Left renal pelvis (tissue), 4 donors: ENCODE results near the gene MPP2. TPM values are rescaled to one million over a fixed set of nuclear protein-coding genes. Genes with fewer than 3 reads are reported as not detected.
"Not testable (repeated sequence)": the region's sequence is repeated elsewhere in the genome, so short reads cannot be mapped to it uniquely, and the experiment has no call there.

ENCODE experiments used
- DNase-seq, 4 donors: peaks; one replicate each; pipeline ENCODE4 v3.0.0-alpha.2; 2013; ENCODE audit warnings: low read depth in 4 of 4, low spot score in 3 of 4
- polyA plus RNA-seq, 4 donors: library from polyadenylated mRNA; unstranded; fragments of 120-200 nt; gene quantifications; one replicate each; pipeline ENCODE4 v1.2.1, GENCODE V29; 2013; ENCODE audit not compliant: insufficient read length in 4 of 4

MPP2 gene
- polyA plus RNA-seq, 4 donors: 5.8 to 7.7 (median 6.1) TPM

GRCh38 chr17:43931062-43931571, 23.8 kb upstream of the MPP2 start:
- DNase-seq: no peak

- no peak for DNase-seq
Measured at GRCh38 chr17:43928609-43929008, 21.3 kb upstream of the MPP2 start.

GRCh38 chr17:43927929-43928328, 20.6 kb upstream of the MPP2 start:
- not testable (repeated sequence) for DNase-seq

- no peak for DNase-seq
Measured at GRCh38 chr17:43927060-43927864, 19.9 kb upstream of the MPP2 start.

- no peak for DNase-seq
Measured at GRCh38 chr17:43924558-43924957, 17.2 kb upstream of the MPP2 start.

- DNase-seq: no peak
Measured at GRCh38 chr17:43920500-43921095, 13.3 kb upstream of the MPP2 start.

- DNase-seq: no peak
Measured at GRCh38 chr17:43918026-43918389, 10.7 kb upstream of the MPP2 start.

DNA sequence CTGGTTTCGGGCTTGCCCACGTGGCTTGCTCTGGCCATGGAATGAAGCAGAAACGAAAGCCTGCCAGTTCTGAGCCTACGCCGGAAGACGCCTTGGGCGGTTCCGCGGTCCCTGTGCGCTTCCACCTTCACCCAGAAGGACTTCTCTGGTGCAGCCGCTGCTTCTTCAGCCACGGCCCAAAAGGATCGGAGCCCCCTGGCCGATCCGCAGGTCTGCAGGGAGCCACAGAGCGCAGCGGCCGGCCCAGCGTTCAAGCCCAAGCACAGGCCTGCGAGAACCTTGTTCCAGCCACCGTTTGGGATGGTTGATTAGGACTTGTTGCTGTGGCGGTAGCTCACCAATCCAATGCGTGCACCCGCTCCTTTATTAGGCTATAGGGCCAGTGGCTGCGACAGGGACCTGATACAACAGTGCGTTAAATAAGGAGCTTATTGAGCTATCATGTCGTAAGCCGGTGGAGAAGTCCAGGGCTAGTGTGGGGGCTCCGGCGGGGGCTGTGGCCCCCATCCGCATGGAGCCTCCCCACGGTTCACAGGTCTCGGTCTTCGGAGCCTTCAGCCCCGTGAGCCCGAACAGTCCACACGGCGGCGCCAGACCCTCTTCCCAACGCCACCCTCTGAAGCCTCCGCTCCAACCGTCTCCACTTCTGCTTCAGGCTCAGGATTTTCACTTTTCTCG, 10.2 kb upstream of the MPP2 start:
- DNase-seq: no peak

- DNase-seq: no peak
Measured at GRCh38 chr17:43917016-43917347, 9.6 kb upstream of the MPP2 start.

DNA sequence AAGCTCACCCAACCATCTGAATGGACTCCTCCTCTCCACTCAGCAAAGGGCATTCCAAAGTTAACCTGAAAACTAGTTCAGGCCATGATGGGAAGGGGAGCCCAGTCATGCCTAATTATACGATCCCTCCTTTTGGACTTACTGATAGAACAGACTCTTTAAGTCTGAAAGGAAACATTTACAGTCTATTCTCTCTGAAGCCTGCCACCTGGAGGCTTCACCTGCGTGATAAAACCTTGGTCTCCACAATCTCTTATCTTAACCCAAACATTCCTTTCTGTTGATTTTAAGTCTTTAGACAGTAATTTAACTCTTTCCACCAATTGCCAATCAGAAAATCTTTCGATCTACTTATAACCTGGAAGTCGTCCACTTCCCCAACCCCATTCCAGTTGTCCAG, 9.0 kb upstream of the MPP2 start:
- DNase-seq: no peak

DNA sequence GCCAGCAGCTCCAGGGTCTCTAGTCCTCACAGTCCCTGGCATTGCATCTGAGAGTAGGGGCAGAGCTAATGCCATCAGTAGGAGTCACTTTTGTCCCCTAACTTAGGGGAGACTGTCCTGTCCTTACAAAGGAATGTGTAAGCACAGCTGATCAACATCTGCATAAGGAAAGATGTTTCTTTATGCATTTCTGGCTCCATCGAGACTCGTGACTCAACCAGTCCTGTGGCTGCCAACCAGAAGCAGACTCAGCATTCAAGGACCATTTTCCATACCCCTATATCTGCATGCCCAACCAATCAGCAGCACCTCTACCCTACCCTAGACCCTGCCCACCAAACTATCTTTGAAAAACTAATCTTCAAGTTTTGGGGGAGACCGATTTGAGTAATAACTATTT, 8.2 kb upstream of the MPP2 start:
- DNase-seq: no peak

DNA sequence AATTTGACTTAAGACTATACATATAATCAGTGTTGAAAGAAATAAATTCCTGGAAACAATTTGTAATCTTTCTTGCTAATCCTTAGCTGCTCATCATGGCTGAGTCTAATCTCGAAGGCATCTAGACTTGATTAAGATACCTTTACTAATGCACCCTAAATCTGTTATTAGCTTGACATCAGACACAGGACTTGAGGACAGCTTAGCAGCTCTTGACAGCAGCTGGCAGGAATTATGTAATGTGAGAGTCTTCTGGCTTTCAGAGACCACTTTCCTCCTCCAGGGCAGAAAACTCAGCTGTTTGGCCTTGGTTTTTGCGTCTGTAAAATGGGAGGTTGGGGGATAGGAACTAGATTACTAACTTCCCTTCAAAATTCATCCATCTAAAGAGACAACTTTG, 7.1 kb upstream of the MPP2 start:
- DNase-seq: no peak

GRCh38 chr17:43913584-43913983, 6.2 kb upstream of the MPP2 start:
- no peak for DNase-seq

GRCh38 chr17:43912635-43913304, 5.4 kb upstream of the MPP2 start:
- DNase-seq: no peak

GRCh38 chr17:43911904-43912303, 4.6 kb upstream of the MPP2 start:
- DNase-seq: no peak

DNA sequence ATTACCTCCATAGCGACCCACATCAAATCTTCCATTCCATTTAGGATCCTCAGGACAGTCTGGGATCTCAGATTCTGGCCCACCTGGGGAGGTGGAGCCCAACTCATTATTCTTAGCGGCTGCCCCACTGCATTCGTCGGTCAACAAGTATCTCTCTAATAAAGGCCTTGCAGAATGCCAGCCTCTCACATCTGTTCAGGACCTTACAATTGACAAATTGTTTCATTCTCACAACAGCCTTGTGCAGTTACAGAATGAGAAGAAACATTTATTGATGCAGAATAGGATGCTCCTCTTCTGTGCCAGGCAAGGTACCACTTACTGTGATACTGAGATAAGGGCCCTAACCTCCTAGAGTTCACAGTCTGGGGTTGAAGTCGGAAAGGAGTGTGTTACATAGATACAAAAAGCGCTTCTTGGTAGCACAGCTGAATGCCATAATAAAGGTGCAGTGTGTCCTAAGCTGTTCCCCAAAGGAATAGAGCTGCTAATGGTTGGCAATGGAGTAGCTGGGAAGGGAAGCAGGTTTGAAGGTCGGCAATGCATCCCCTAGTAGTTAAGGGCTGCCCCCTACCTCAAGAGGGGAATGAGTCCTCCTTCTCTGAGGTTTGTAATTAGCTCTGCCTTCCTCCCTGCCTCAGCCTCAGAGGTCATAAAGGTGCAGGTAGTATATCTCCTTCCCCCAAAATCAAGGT, 2.3 kb upstream of the MPP2 start:
- DNase-seq: no peak

DNA sequence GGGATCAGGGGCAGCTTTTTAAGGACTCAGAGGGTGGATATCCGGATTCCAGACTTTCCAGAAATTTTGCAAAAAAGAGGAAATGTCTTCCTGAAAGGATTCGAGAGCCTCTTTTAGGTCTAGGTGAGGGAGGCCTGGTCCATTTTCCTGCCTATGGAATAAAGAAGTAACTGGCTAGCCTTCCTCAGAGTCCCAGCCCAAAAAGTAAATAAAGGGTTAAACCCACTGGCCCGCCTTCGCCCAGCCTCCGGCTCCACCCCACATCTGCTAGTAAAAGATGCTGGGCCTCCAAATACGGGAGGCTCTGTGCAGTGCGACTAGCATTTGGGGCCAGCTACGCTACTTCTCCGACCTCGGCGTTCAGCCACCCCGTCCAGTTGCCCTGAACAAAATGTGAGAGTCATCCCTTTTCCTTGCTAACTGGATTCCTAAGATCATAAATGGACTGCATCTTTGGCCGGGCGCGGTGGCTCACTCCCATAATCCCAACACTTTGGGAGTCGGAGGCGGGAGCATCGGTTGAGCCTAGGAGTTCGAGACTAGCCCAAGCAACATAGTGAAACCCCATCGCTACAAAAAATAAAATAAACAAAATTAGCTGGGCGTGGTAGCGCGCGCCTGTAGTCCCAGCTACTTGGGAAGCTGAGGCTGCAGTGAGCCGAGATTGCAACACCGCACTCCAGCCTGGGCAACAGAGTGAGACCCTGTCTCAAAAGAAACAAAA, 824 bp upstream of the MPP2 start:
- no peak for DNase-seq

DNA sequence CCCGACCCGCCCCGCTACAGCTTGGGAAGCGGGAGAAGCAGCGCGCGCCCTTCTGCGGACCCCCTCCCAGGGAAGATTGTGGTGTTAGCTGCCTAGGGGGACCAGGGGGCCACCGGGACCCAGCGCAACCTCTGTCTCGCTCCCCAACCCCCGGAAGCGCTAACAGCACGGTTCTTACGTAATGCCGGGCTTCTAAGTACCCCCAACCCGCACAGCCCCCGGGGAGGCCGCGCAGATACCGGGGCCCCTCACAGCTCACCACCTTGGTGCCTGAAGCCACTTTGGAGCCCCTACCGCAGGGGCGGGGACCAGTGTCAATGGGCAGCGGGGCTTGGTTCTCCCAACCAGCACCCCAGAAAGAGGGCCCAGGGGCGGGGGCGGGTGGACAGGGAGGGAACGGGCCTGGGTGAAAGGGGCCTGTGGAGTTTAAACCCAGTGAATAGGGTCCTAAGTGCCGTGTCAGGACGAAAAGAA, 348 bp downstream of the MPP2 start:
- DNase-seq: no peak

DNA sequence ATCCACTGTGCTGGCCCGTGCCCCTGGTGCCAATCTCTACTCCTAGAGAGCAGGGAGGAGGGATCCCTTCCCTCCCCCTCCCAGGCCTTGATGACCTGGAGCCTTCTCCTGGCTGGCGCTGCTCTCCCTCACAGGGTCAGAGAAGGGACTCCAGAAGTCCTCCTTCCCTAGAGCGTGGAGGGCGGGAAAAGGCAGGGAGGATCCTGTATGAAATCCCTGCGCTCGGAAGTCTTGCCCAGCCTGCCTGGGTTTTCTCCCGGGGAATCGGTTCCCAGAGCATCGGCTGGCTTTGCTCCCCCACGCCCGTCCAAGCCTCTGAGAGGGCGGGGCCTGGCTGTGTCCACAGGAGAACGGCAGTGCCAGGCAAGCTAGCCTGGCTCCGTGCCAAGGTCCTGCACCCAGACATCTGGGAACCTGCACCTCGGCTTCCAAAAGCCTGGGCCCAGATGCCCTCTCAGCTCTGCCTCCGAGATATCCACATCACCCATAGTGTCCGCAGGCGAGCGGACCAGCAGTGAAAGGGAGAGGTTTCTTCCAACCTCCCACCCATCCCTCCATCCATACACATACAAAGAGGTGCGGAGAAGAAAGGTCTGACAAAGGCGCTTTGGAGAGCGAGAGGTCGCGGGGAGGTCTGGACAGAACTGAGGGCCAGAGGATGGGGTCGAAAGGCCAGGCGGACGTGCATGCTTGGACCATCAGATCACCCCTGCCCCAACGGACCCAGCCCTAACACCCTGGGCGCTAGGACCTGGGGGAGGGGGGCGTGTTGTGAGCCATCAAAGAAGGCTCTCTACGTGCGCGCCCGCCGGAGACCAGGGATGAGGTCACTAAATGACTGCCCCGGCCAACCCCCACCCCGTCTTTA, 1.1 kb downstream of the MPP2 start:
- DNase-seq: no peak
